GM12864 (cell line): ENCODE results near the gene FCRL6.

Experiments used
- DNase-seq: peaks from one replicate; pipeline ENCODE4 v3.0.0-alpha.2; 2011; ENCODE audit warnings: low read depth
- H3K4me3 ChIP-seq: 2 replicates; pipeline ENCODE4 v1.5.1; 2011; ENCODE audit warnings: mild to moderate bottlenecking, low read depth, low read length, control low read depth
- TF ChIP-seq, protein P1 (sequence below): IDR thresholded peaks from 2 replicates; pipeline ENCODE4 v1.5.1; 2011; ENCODE audit warnings: low read depth, mild to moderate bottlenecking, moderate library complexity, low read length, control low read depth, inconsistent platforms; ENCODE audit errors: missing control alignments

Gene FCRL6

DNA sequence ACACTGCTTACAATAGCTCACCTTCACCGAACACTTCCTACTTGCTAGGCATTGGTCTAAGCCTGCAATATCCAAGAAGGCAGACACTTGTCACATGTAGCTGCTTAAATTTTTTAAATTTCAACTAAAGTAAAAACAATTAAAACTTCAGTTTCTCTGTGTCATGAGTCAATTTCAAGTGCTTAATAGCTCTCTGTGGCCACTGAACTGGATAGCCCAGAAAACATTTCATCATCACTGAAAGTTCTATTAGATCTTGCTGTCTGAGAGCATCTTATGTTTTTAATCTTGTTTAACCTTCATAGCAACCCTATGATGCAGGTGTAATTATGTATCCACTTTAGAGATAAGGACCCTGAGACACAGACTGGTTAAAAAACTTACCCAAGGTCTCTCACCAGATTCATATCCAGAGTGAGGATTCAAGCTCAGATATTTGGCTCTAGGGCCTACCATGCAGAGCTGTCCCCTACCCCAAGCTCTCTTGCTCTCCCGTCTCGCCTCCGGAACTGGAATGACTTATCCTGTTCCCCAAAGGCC is 2.6 kb upstream of the FCRL6 start:
- no peak for DNase-seq
- H3K4me3 ChIP-seq, result no peak overlapping the region
- TF ChIP-seq, protein P1, sequence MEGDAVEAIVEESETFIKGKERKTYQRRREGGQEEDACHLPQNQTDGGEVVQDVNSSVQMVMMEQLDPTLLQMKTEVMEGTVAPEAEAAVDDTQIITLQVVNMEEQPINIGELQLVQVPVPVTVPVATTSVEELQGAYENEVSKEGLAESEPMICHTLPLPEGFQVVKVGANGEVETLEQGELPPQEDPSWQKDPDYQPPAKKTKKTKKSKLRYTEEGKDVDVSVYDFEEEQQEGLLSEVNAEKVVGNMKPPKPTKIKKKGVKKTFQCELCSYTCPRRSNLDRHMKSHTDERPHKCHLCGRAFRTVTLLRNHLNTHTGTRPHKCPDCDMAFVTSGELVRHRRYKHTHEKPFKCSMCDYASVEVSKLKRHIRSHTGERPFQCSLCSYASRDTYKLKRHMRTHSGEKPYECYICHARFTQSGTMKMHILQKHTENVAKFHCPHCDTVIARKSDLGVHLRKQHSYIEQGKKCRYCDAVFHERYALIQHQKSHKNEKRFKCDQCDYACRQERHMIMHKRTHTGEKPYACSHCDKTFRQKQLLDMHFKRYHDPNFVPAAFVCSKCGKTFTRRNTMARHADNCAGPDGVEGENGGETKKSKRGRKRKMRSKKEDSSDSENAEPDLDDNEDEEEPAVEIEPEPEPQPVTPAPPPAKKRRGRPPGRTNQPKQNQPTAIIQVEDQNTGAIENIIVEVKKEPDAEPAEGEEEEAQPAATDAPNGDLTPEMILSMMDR, result no peak

DNA sequence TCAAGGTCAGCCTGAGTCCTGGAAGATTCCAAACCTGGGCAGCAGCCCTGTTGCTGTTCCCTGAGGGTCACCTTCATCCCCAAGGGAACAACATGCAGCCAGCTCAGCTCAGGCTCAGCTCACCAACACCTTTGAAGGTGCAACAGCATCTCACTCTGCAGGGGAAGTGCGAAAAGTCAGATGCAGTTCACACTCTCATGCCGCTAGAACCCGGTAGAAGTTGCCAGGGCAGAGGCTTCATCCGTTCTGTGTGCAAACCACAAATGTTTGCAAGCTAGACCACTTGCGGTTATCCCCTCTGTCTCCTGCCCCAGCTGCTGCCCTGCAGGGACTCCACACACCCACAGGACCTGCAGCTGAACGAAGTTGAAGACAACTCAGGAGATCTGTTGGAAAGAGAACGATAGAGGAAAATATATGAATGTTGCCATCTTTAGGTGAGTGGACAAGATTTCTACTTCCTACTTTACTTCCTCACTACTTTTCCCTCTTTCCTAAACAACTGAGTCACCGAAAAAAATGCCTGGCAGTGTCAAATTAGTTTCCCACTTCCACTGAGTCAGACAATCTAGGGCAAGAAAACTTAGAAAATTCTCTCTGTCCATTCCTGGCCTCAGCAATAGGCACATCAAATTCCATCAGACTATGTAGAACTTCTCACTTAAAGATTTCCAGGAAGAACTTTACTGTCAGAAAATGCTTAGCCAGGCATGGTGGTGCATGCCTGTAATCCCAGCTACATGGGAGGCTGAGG is 1.8 kb upstream of the FCRL6 start:
- TF ChIP-seq, protein P1, result no peak
- H3K4me3 ChIP-seq, result no peak overlapping the region
- peak; percentile 10 for DNase-seq

DNA sequence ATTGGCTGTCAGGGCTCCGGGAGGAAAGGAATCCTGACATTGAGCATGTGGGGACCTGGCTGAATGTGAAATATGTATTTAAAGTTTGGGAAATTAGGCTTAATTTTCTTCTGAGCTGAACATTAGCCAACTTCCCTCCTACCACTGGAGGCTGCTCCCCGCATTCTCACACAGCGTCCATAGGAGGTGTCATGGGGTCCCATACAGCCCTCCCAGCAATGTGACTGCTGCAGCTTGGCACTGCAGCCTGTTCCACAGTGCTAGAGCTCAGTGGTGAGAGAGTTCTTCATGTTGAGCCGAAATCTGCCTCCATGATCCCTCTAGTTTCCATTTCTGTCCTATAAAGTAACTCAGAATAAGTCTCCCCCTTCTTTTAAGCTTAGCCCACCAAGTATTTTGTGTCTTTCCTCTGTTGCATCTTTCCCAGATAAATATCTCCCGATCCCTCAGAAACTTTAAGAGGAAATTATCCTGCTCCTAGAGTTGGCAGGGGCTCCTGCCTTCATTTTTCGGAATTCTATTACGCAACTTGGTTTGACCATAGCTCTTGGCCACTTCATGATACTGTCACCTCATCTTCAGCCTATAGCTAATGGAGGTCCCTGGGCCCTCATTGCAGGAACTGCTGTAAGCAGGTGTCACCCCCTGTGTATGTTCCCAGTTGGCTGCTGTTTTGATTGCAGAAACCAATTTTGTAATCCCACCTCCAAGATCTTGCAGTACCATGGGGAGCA is 2.0 kb downstream of the FCRL6 start:
- TF ChIP-seq, protein P1, result no peak
- no peak overlapping the region for H3K4me3 ChIP-seq
- DNase-seq, result no peak

DNA sequence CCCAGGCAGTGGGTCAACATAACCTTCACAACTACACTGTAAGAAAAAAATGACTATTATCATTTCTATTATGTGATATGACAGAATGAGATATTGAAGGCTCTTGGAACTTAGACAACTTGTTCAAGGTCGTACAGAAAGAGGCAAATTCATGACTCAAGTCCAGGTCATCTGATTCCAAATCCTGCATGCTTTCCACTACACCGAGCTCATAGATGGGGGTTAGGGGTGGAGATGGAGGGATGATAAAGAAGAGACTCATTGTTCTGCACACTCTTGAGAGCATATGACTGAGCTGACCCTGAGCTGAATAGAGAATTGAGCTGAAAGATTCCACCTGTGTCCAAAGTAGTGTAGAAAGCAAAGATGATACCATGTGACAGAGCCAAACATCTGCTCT is 2.8 kb downstream of the FCRL6 start:
- H3K4me3 ChIP-seq, result no peak overlapping the region
- TF ChIP-seq, protein P1, result no peak
- no peak for DNase-seq

DNA sequence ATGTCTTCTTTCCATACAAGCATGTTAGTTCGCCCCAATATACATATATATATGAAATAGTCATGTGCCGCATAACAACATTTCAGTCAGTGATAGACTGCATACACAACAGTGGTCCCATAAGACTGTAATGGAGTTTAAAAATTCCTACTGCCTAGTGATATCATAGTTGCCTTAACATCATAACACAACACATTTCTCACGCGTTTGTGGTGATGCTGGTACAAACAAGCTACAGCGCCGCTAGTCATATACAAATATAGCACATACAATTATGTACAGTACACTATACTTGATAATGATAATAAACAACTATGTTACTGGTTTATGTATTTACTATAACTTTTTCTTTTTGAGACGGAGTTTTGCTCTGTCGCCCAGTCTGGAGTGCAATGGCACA is 13.8 kb downstream of the FCRL6 start:
- TF ChIP-seq, protein P1, result no peak
- no peak for DNase-seq
- no peak overlapping the region for H3K4me3 ChIP-seq

DNA sequence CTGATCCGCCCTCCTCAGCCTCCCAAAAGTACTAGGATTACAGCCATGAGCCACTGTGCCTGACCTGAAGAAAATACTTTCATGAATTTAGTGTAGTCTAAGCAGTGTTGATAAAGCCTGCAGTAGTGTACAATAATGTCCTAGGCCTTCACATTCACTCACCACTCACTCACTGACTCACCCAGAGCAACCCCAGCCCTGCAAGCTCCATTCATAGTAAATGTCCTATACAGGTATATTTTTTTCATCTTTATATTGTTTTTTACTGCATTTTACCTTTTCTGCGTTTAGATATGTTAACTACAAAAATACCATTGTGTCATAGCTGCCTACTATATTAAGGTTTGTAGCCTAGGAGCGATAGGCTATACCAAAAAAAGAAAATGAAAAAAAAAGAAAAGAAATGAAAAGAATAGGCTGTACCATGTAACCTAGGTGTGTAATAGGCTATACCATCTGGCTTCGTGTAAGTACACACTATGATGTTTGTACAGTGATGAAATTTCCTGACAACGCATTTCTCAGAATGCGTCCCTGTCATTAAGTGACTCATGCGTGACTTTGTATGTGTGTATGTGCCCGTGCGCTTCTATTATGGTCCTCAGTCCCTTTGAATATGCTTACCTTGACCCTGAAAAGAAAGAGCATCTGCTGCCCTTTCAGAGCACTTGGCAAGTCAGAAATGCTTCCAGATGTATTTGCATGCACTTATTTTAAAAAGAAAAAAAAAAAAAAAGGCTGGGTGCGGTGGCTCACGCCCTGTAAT is 15.3 kb downstream of the FCRL6 start:
- H3K4me3 ChIP-seq, result no peak overlapping the region
- TF ChIP-seq, protein P1, result no peak
- DNase-seq, result no peak
